Coronary artery (tissue), 2 donors: ENCODE data around the gene SETD7.

Experiments
- DNase-seq: peaks from one replicate; pipeline ENCODE4 v3.0.0-alpha.2; 2017; ENCODE audit warnings: low spot score
- H3K27ac ChIP-seq, 2 donors: fragments of 200-600 bp; sonication (generic); one replicate each; pipeline ENCODE4 v1.5.1; 2016 to 2019
- H3K4me3 ChIP-seq: fragments of 200-600 bp; sonication (generic); 2 replicates; pipeline ENCODE4 v1.5.1; 2016; ENCODE audit warnings: mild to moderate bottlenecking, moderate library complexity
- TF ChIP-seq, protein P1 (sequence below): fragments of 200-600 bp; sonication (generic); IDR thresholded peaks from one replicate; pipeline ENCODE4 v1.5.1; 2019; ENCODE audit warnings: antibody characterized with exemption

The SETD7 gene

DNA sequence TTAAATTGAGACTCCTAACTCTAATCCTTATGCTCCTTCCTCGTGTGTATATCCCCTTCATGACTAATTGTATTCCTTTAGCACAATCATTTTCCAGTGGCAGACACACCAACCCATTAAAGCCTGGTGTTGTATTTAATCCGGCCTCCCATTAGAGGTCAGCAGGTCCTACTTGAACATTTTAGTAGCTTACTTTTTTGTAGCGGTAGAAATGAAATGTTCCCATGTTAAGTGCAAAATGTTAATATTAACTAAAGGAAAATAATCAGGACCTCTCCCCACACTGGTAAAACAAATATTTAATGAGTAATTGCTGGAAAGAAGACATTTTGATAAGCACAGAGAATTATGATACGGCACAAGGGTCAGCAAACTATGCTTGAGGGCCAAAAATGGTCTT lies 98.7 kb downstream of the SETD7 start:
- peak overlapping the region; percentile 93 for H3K4me3 ChIP-seq

DNA sequence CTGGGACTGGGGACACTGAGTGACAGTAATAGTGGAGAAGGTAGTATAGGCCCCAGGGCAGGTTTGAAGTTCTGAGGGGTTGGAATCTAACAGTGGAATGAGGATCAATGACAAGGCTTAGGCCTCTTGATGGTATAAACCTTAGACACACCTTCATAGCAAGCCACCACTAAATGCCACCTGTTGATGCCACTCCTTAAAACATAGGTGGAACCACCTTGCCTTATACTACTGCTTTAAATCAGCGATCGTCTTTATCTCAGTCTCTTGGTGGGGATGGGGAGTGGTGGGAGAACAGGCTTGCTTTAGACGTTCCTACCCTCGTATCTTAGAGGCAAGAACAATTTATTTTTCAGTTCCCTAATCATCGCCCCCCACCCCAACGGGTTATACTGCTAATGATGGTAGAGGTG lies 100.9 kb downstream of the SETD7 start:
- no peak for DNase-seq
- TF ChIP-seq, protein P1, sequence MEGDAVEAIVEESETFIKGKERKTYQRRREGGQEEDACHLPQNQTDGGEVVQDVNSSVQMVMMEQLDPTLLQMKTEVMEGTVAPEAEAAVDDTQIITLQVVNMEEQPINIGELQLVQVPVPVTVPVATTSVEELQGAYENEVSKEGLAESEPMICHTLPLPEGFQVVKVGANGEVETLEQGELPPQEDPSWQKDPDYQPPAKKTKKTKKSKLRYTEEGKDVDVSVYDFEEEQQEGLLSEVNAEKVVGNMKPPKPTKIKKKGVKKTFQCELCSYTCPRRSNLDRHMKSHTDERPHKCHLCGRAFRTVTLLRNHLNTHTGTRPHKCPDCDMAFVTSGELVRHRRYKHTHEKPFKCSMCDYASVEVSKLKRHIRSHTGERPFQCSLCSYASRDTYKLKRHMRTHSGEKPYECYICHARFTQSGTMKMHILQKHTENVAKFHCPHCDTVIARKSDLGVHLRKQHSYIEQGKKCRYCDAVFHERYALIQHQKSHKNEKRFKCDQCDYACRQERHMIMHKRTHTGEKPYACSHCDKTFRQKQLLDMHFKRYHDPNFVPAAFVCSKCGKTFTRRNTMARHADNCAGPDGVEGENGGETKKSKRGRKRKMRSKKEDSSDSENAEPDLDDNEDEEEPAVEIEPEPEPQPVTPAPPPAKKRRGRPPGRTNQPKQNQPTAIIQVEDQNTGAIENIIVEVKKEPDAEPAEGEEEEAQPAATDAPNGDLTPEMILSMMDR = no peak
- Histone ChIP-seq H3K27ac (peak overlapping the region; percentile 94 to 99), H3K4me3 (peak overlapping the region; percentile 93)

More for the DNA sequence above, 98.7 kb downstream of the SETD7 start:
- TF ChIP-seq, protein P1 = no peak
- H3K27ac ChIP-seq = no peak overlapping the region
- no peak for DNase-seq

DNA sequence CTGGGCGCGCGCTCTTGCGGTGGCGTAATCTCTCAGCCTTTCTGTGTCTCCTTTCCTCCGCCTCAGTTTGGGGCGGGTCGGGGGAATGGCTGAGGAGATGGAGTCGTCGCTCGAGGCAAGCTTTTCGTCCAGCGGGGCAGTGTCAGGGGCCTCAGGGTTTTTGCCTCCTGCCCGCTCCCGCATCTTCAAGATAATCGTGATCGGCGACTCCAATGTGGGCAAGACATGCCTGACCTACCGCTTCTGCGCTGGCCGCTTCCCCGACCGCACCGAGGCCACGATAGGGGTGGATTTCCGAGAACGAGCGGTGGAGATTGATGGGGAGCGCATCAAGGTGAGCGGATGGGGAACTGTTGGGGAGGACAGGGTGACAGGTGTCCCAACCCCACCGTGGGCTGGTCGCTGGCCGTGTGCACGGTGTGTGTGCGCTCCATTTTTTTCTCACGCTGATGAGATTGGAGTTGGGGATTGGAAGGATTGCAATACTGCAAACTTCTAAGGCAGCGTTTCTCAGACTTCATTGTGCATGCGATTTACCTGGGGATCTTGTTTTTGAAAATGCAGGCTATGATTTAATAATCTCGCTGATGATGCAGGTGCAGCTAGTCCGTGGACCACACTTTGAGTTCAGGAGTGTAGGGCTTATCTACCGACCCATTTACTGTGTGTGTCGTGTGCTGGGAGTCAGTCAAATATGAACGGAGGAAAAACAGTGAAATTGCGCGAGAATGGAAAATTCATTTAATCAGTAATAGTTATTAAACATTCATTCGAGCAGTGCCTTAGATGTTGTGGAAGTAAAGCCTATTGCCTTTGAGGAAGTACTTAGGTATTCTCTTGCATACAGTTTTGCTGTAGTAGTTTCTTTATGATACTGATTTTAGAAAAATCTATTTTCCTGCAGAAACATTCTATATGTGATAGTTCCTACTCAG lies 101.6 kb downstream of the SETD7 start, which contains the start of gene RAB33B:
Gene RAB33B (plus strand): TSS at position 11 of the 935 bp plus-strand sequence. CDS start 75 bp downstream, at position 86.
- H3K27ac ChIP-seq = peak within 1 kb of the TSS; percentile 94 to 99
- no peak for DNase-seq

DNA sequence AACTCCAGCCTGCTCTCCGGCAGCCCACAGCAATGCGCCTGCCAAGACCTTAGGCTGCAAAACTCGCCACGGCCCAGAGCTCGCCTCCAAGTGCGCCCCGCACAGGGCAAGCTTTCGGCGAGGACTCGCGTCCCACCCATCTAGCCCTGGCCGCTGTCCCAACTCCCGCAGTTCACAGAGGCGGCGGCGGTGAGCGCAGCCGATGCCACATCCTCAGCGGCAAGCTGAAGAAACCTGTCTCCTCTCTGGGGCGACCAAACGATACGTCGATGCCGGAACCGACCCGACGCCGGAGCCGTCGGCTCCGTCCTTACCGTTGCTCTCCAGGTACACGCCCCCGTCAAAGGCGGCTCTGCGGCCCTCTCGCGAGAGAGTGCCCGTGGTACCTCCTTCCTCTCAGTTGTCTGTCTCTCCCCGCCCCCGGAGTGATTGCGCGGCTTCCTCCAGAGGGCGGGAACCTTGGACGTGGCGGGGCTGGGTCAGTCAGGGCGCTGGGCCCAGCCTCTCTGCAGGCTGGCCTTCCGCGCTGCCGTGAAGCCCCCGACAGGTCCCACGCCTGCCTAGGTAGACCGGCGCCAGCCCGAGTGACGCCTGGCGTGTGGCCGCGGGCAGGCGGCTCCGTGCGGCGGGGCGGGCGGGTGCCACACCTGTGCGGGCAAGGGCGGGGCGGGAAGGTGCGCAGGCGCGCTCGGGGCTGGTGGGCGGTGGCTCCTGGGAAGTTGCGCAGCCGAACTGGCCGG lies 102.5 kb downstream of the SETD7 start:
- Histone ChIP-seq H3K27ac (peak overlapping the region; percentile 94 to 99), H3K4me3 (peak overlapping the region; percentile 93)
- TF ChIP-seq, protein P1 = no peak
- DNase-seq = peak; percentile 99

More for the DNA sequence above, 101.6 kb downstream of the SETD7 start, which contains the start of gene RAB33B:
- TF ChIP-seq, protein P1 = no peak
- H3K4me3 ChIP-seq = peak within 1 kb of the TSS; percentile 93

DNA sequence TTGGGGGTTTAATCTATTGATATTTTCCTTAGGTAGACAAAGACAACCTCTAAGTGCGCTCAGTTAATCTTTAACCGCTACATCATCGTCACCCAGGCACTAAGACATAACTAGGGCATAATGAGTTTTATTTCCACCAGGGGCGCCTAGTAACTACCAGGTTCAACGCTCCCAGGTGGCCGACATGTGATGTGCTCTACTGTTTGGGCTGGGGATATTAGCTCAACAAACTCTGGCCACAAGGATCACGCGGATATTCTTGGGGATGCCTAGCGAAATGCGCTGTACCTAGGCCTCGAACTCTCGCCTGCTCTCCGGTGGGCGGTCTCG lies 103.0 kb downstream of the SETD7 start:
- no peak for DNase-seq
- TF ChIP-seq, protein P1 = no peak
- Histone ChIP-seq H3K4me3 (peak overlapping the region; percentile 93), H3K27ac (peak overlapping the region; percentile 94 to 99)

DNA sequence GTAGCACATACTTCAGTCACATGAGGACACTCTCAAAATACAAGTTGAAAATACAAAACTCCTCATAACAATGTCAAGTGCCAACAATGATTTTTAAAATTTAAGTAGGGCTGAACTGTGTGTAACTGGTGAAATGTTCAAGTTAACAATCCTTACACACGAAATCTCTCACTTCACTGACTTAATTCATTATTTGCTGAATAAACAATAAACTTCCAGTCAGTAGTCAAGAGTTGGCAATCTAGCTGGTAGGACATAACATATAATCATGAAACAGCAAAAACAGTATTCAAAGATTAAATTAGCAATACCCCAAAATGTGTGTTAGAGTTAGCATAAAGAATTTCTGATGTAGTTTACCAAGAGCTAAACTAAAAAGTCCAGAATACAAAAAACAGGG lies 104.0 kb downstream of the SETD7 start:
- Histone ChIP-seq H3K27ac (no peak overlapping the region), H3K4me3 (peak overlapping the region; percentile 93)
- TF ChIP-seq, protein P1 = no peak
- DNase-seq = no peak
